PC-3 (cell line): ENCODE data around the gene MEI1. TPM values are rescaled to one million over a fixed set of nuclear protein-coding genes. Genes with fewer than 3 reads are reported as not detected.

ENCODE experiments used
- ATAC-seq: fragments of 200-7000 bp; cut with Tn5 transposase; 2 replicates; pipeline ENCODE4 v1.9.1; 2020; ENCODE audit warnings: mild to moderate bottlenecking, moderate library complexity
- BruUV-seq: library from RNA; stranded (reverse); fragments of 400-500 nt; replicated peaks from 2 replicates; lab custom pipeline; 2021; lab: Mats Ljungman, UMichigan
- CTCF ChIA-PET: fragments of 300-600 bp; sonication (Branson Sonifier 250); formaldehyde crosslinking; loops from one replicate; lab custom pipeline; 2022; ENCODE audit warnings: antibody characterized with exemption; lab: Charles Lee
- POLR2A ChIA-PET: fragments of 300-600 bp; sonication (Branson Sonifier 250); formaldehyde crosslinking; loops from one replicate; lab custom pipeline; 2022; ENCODE audit warnings: antibody characterized with exemption; ENCODE audit not compliant: unreplicated experiment; lab: Charles Lee
- DNase-seq: peaks from one replicate; pipeline ENCODE4 v3.0.0-alpha.2; 2015
- H2AFZ ChIP-seq: fragments of 300-600 bp; sonication (generic); 2 replicates; pipeline ENCODE4 v1.6.0; 2016; ENCODE audit warnings: antibody characterized with exemption, low read length
- H3F3A ChIP-seq: fragments of 300-600 bp; sonication (generic); one replicate; pipeline ENCODE4 v1.6.0; 2017; ENCODE audit warnings: antibody characterized with exemption, low read length, control low read depth, mild to moderate bottlenecking; ENCODE audit not compliant: unreplicated experiment
- H3K27ac ChIP-seq: fragments of 300-600 bp; sonication (generic); 2 replicates; pipeline ENCODE4 v1.5.1; 2016; ENCODE audit warnings: mild to moderate bottlenecking, low read length
- H3K27me3 ChIP-seq: fragments of 300-600 bp; sonication (generic); 2 replicates; pipeline ENCODE4 v1.6.1; 2016; ENCODE audit warnings: low read length, mixed read lengths
- H3K36me3 ChIP-seq: fragments of 300-600 bp; sonication (generic); 2 replicates; pipeline ENCODE4 v1.6.1; 2016; ENCODE audit warnings: low read depth, mixed run types, low read length, mixed read lengths
- H3K4me1 ChIP-seq: fragments of 300-600 bp; sonication (generic); 2 replicates; pipeline ENCODE4 v1.5.1; 2016; ENCODE audit warnings: low read length; ENCODE audit not compliant: insufficient read depth
- H3K4me2 ChIP-seq: fragments of 300-600 bp; sonication (generic); 2 replicates; pipeline ENCODE4 v1.6.0; 2016; ENCODE audit warnings: low read length
- H3K4me3 ChIP-seq: fragments of 300-600 bp; sonication (generic); 2 replicates; pipeline ENCODE4 v1.5.1; 2016; ENCODE audit warnings: mild to moderate bottlenecking, low read length, mixed read lengths
- H3K79me2 ChIP-seq: fragments of 300-600 bp; sonication (generic); 2 replicates; pipeline ENCODE4 v1.6.1; 2017; ENCODE audit warnings: low read length, mixed read lengths
- H3K9ac ChIP-seq: fragments of 300-600 bp; sonication (generic); 2 replicates; pipeline ENCODE4 v1.6.0; 2016; ENCODE audit warnings: mild to moderate bottlenecking, low read length
- H3K9me2 ChIP-seq: fragments of 300-600 bp; sonication (generic); replicated peaks from 2 replicates; pipeline ENCODE4 v1.6.1; 2016; ENCODE audit warnings: mixed run types, low read length, mixed read lengths
- H3K9me3 ChIP-seq: fragments of 300-600 bp; sonication (generic); 2 replicates; pipeline ENCODE4 v1.6.1; 2016; ENCODE audit warnings: low read length, mixed read lengths
- H4K20me1 ChIP-seq: fragments of 300-600 bp; sonication (generic); 2 replicates; pipeline ENCODE4 v1.6.1; 2016; ENCODE audit warnings: low read length, mixed read lengths
- CTCF ChIP-seq: fragments of 300-600 bp; sonication (generic); conservative IDR thresholded peaks from 2 replicates; pipeline ENCODE4 v1.5.1; 2017; ENCODE audit warnings: antibody characterized with exemption, low read depth, mild to moderate bottlenecking, low read length
- EZH2 ChIP-seq: fragments of 300-600 bp; sonication (generic); IDR thresholded peaks from one replicate; pipeline ENCODE4 v1.6.1; 2017; ENCODE audit warnings: antibody characterized with exemption, mild to moderate bottlenecking, low read length; ENCODE audit not compliant: unreplicated experiment
- EZH2phosphoT487 ChIP-seq: fragments of 300-600 bp; sonication (generic); IDR thresholded peaks from 2 replicates; pipeline ENCODE4 v1.6.1; 2018; ENCODE audit warnings: mild to moderate bottlenecking, antibody characterized with exemption, low read length, borderline replicate concordance
- intact Hi-C: fragments of 100-400 bp; cut with micrococcal nuclease; formaldehyde crosslinking; loops from 2 replicates; pipeline ENCODE4 v1.9.0; 2023
- total RNA-seq: library from RNA; depleted of rRNA; stranded (reverse); fragments of >200 nt; gene quantifications from 2 replicates; pipeline ENCODE4 v1.2.3, GENCODE V29; 2014

The MEI1 gene
- total RNA-seq, 1 experiment from 2014 or later: 1.4 TPM

GRCh38 chr22:41664490-41664889 lies 34.8 kb upstream of the MEI1 start:
- DNase-seq (peak; percentile 5), ATAC-seq (no peak)
- peaks cover 17% of the 10 kb centered on the region for H3K4me1 ChIP-seq
- H3K4me3 ChIP-seq: no peak overlapping the region
- ChIA-PET CTCF (interaction anchor here (0.6 kb wide), 3 partner anchors 82 to 111 kb away, joined by 3 to 4 read pairs (median 3); no protein-coding TSS in a partner anchor), POLR2A (interaction anchor here (0.6 kb wide), 1 partner anchor 9 kb away, joined by 5 read pairs; no protein-coding TSS in a partner anchor)
- BruUV-seq: no TSS peak
- H4K20me1 ChIP-seq: no peaks in the 10 kb centered on the region
- H3K36me3 ChIP-seq: peaks cover 31% of the 10 kb centered on the region; the same call in 1 of the 2 replicates
- H3K79me2 ChIP-seq: 0 out of 2 replicates have a peak, but pooled peaks cover 5% of the 10 kb centered on the region
- no peak overlapping the region for H3K4me2 ChIP-seq
- no peak overlapping the region for H2AFZ ChIP-seq
- H3K27ac ChIP-seq: no peak overlapping the region
- H3K27me3 ChIP-seq: no peaks in the 10 kb centered on the region
- H3F3A ChIP-seq: peaks cover 4% of the 10 kb centered on the region
- TF ChIP-seq EZH2 (no peak), CTCF (no peak), EZH2phosphoT487 (no peak)
- H3K9me2 ChIP-seq: no peaks in the 10 kb centered on the region
- intact Hi-C loops: no loop called here
- no peaks in the 10 kb centered on the region for H3K9me3 ChIP-seq
- H3K9ac ChIP-seq: no peak overlapping the region

GRCh38 chr22:41664951-41665350 lies 34.4 kb upstream of the MEI1 start:
- BruUV-seq: no TSS peak
- Histone ChIP-seq H3K4me2 (no peak overlapping the region), H3K27ac (no peak overlapping the region), H3K27me3 (no peaks in the 10 kb centered on the region), H3K9ac (no peak overlapping the region), H3K9me3 (no peaks in the 10 kb centered on the region), H3K36me3 (peaks cover 31% of the 10 kb centered on the region; the same call in 1 of the 2 replicates), H3K4me3 (no peak overlapping the region), H3F3A (peaks cover 4% of the 10 kb centered on the region), H3K9me2 (no peaks in the 10 kb centered on the region), H3K79me2 (0 out of 2 replicates have a peak, but pooled peaks cover 8% of the 10 kb centered on the region), H4K20me1 (no peaks in the 10 kb centered on the region), H3K4me1 (peaks cover 21% of the 10 kb centered on the region), H2AFZ (no peak overlapping the region)
- ATAC-seq: no peak
- TF ChIP-seq EZH2 (no peak), CTCF (no peak), EZH2phosphoT487 (no peak)
- intact Hi-C loops: no loop called here
- no peak for DNase-seq
- ChIA-PET CTCF (no interaction called here), POLR2A (no interaction called here)
